ENCODE measurements around the gene CIDEA.

GRCh38 chr18:12238826-12239225 lies 15.3 kb upstream of the CIDEA start:
- TF ChIP-seq YY1 (IDR thresholded peaks at IDR 0.05; ENCODE audit: low read depth) (no peak), REST (IDR thresholded peaks at IDR 0.05; ENCODE audit: low read depth) (no peak), RAD21 (IDR thresholded peaks at IDR 0.05; ENCODE audit: low read depth) (no peak)
